SU-DHL-6 (cell line): Measurements from ENCODE around the gene CDK13.

ENCODE experiments used
- H2AFZ ChIP-seq: fragments of 200-600 bp; sonication (generic); 2 replicates; pipeline ENCODE4 v1.6.1; 2014; ENCODE audit warnings: low read depth, mild to moderate bottlenecking, moderate library complexity, mixed read lengths, antibody characterized with exemption, low read length; ENCODE audit not compliant: severe bottlenecking
- H3F3A ChIP-seq: fragments of 200-600 bp; shearing (Covaris generic); 2 replicates; pipeline ENCODE4 v1.6.0; 2016; ENCODE audit warnings: antibody characterized with exemption, mild to moderate bottlenecking; ENCODE audit not compliant: insufficient read depth
- H3K27ac ChIP-seq: fragments of 200-600 bp; sonication (generic); 2 replicates; pipeline ENCODE4 v1.5.1; 2016; ENCODE audit warnings: low read depth, mild to moderate bottlenecking, low read length, moderate library complexity, mixed read lengths
- H3K27me3 ChIP-seq: fragments of 200-600 bp; sonication (generic), shearing (Covaris generic); 2 replicates; pipeline ENCODE4 v1.6.0; 2014; ENCODE audit warnings: mild to moderate bottlenecking, low read length
- H3K36me3 ChIP-seq: fragments of 200-600 bp; sonication (generic); 2 replicates; pipeline ENCODE4 v1.6.1; 2014; ENCODE audit warnings: mild to moderate bottlenecking, low read length, mixed read lengths
- H3K4me2 ChIP-seq: fragments of 300-600, 200-600 bp; shearing (Covaris generic), sonication (generic); 2 replicates; pipeline ENCODE4 v1.6.0; 2014; ENCODE audit warnings: low read length, low read depth, mild to moderate bottlenecking; ENCODE audit not compliant: poor library complexity, severe bottlenecking
- H3K4me3 ChIP-seq: fragments of 200-600 bp; sonication (generic); 2 replicates; pipeline ENCODE4 v1.5.1; 2014; ENCODE audit warnings: antibody characterized with exemption, low read length, mild to moderate bottlenecking, mixed read lengths; ENCODE audit not compliant: insufficient read depth, poor library complexity, severe bottlenecking
- H3K79me2 ChIP-seq: fragments of 200-600 bp; sonication (generic); 2 replicates; pipeline ENCODE4 v1.6.1; 2014; ENCODE audit warnings: mild to moderate bottlenecking, low read length, moderate library complexity; ENCODE audit not compliant: insufficient read depth
- H3K9ac ChIP-seq: fragments of 200-600 bp; sonication (generic); 2 replicates; pipeline ENCODE4 v1.7.0; 2014; ENCODE audit warnings: mild to moderate bottlenecking, low read length
- H3K9me2 ChIP-seq: fragments of 200-600 bp; sonication (generic); replicated peaks from 2 replicates; pipeline ENCODE4 v1.6.1; 2014; ENCODE audit warnings: low read length; ENCODE audit not compliant: insufficient read depth
- H3K9me3 ChIP-seq: fragments of 200-600 bp; sonication (generic); 2 replicates; pipeline ENCODE4 v1.6.1; 2014; ENCODE audit warnings: low read length, mixed read lengths; ENCODE audit not compliant: insufficient read depth
- H4K20me1 ChIP-seq: fragments of 200-600 bp; sonication (generic); 2 replicates; pipeline ENCODE4 v1.6.1; 2014; ENCODE audit warnings: low read depth, mild to moderate bottlenecking, antibody characterized with exemption, low read length, moderate library complexity, mixed read lengths
- EZH2phosphoT487 ChIP-seq: fragments of 200-600 bp; sonication (generic), shearing (Covaris generic); conservative IDR thresholded peaks from 2 replicates; pipeline ENCODE4 v1.6.1; 2018; ENCODE audit warnings: mild to moderate bottlenecking, antibody characterized with exemption, low read length, moderate library complexity, mixed read lengths
- TF ChIP-seq, protein P1 (sequence below): fragments of 200-600 bp; sonication (generic); IDR thresholded peaks from one replicate; pipeline ENCODE4 v1.5.1; 2017; ENCODE audit warnings: antibody characterized with exemption, mild to moderate bottlenecking, low read length, moderate library complexity; ENCODE audit not compliant: insufficient read depth, poor library complexity, severe bottlenecking

Gene CDK13

DNA sequence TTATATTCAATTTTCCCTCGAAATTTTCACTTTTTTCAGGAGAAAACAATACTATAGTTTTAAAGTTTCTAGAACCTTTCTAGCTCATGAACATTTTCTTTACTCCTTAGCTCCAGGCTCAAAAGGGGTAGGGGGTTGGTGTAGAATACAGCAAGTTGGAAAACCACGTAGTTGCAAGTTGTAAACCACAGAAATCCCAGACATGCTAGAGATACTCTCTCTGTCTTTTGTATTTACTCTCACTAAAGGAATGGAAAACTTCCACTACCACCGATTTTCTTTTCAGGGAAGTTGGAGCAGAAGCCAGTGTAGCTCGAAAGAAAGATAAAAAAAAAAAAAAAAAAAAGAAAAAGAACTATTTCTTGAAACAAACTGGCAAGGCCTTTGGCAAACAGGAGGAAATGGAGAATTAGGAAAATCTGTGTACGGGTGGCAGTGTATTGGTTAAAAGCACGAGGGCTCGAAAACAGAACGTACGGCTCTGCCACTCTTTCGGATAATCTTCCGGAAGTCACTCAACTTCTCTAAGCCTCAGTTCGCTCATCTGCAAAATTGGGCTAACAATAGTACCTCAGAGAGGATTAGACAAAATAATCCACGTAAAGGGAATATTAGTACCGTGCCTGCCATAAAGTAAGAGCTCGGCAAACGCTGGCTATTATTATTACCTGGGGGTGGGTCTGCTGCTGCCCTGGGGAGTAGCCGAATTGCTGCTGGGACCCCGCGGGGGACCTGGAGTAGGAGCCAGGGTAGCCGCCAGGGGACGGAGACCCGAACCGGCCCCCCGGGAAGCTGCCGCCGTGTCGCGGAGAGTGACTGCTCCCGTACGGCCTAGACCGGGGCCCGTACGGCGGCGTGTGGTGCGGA lies 183.7 kb downstream of the CDK13 start:
- H4K20me1 ChIP-seq, result peaks cover 16% of the 10 kb centered on the region
- peaks cover 19% of the 10 kb centered on the region for H3K36me3 ChIP-seq
- peak overlapping the region; percentile 98 for H3K9ac ChIP-seq
- H3K27ac ChIP-seq, result peak overlapping the region; percentile 79
- TF ChIP-seq EZH2phosphoT487, result no peak
- TF ChIP-seq, protein P1, sequence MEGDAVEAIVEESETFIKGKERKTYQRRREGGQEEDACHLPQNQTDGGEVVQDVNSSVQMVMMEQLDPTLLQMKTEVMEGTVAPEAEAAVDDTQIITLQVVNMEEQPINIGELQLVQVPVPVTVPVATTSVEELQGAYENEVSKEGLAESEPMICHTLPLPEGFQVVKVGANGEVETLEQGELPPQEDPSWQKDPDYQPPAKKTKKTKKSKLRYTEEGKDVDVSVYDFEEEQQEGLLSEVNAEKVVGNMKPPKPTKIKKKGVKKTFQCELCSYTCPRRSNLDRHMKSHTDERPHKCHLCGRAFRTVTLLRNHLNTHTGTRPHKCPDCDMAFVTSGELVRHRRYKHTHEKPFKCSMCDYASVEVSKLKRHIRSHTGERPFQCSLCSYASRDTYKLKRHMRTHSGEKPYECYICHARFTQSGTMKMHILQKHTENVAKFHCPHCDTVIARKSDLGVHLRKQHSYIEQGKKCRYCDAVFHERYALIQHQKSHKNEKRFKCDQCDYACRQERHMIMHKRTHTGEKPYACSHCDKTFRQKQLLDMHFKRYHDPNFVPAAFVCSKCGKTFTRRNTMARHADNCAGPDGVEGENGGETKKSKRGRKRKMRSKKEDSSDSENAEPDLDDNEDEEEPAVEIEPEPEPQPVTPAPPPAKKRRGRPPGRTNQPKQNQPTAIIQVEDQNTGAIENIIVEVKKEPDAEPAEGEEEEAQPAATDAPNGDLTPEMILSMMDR, result no peak
- peak overlapping the region; percentile 85 for H2AFZ ChIP-seq
- peak overlapping the region; percentile 98 for H3K4me3 ChIP-seq
- no peaks in the 10 kb centered on the region; the same call in 1 of the 2 replicates for H3K9me3 ChIP-seq
- H3K79me2 ChIP-seq, result peaks cover 55% of the 10 kb centered on the region
- no peaks in the 10 kb centered on the region for H3K27me3 ChIP-seq
- no peaks in the 10 kb centered on the region for H3K9me2 ChIP-seq
- no peaks in the 10 kb centered on the region for H3F3A ChIP-seq
- H3K4me2 ChIP-seq, result peak overlapping the region; percentile 94

DNA sequence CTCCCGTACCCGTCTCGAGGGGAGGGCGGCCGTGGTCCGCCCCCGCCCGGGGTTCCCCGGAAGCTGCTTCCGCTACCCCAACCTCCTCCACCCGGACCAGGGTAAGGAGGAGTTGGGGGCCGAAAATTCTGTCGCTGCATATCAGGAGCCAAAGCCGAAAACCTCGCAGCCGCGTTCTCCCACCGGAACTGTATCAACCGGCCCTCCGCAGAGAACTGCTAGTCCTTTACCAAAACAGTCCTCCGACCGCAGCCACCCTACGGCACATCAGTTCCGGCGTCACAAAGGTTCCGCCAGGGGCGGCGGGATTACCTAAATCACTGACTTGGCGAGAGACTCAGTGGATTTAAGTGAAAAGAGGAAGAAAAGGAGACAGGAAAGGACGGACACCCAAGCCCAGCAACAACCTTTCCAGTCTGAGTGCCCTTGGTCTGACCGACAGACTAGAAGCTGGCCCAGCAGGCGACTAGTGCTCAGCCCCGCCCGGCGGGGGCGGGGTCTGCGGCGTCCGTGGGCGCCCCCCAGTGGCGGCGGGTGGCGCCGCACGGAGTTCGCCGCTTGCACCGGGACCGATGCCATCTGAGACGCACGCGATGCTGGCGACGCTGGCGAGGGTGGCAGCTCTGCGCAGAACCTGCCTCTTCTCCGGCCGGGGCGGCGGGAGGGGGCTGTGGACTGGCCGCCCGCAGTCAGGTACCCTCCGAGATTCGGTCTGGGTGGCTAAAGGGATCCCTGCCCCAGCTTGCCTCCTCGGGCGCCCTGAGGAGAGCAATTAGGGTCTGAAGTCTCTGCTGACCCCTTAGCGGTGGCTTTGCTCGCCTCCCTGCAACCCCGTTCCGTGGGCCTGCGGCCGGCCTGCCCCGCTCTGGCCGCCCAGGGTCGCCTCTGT lies 184.6 kb downstream of the CDK13 start, which contains the start of the genes MPLKIP and SUGCT:
TSS of gene MPLKIP (minus strand) at position 195 of the 889 bp plus-strand sequence. CDS start at position 140, 55 bp downstream.
TSS of gene SUGCT (plus strand) at position 578 of the 889 bp plus-strand sequence.
- Histone ChIP-seq H3K9ac (peak within 1 kb of the TSS; percentile 98), H3K27ac (peak within 1 kb of the TSS; percentile 79), H3K36me3 (peaks cover 19% of the 10 kb centered on the region), H3K4me2 (peak within 1 kb of the TSS; percentile 94), H3K79me2 (peaks cover 47% of the 10 kb centered on the region), H3K9me2 (no peaks in the 10 kb centered on the region), H3F3A (no peaks in the 10 kb centered on the region), H4K20me1 (peaks cover 16% of the 10 kb centered on the region), H2AFZ (peak within 1 kb of the TSS; percentile 85), H3K4me3 (peak within 1 kb of the TSS; percentile 98), H3K9me3 (no peaks in the 10 kb centered on the region; the same call in 1 of the 2 replicates), H3K27me3 (no peaks in the 10 kb centered on the region)
- no peak for TF ChIP-seq EZH2phosphoT487
- TF ChIP-seq, protein P1, result peak; percentile 98

DNA sequence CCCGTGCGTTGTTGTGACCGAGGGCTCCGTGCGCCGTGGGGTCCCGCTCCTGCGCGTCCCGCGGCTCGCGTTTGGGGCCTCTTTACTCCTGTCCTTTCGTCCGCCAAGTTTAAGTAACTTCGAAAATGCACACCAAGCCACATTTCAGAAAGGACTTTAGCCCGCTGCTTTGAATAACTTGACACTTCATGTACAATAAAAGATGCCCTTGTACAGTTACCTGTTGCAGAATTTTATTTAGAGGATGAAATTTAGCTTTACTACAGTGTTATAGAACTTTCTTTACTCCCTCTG lies 185.2 kb downstream of the CDK13 start:
- Histone ChIP-seq H3K27ac (no peak overlapping the region), H3K9me3 (no peaks in the 10 kb centered on the region; the same call in 1 of the 2 replicates), H3K9me2 (no peaks in the 10 kb centered on the region), H3F3A (no peaks in the 10 kb centered on the region), H3K4me3 (peak overlapping the region; percentile 98), H3K9ac (no peak overlapping the region), H3K36me3 (peaks cover 16% of the 10 kb centered on the region), H2AFZ (peak overlapping the region; percentile 85), H3K27me3 (no peaks in the 10 kb centered on the region), H4K20me1 (peaks cover 16% of the 10 kb centered on the region), H3K4me2 (peak overlapping the region; percentile 94), H3K79me2 (peaks cover 42% of the 10 kb centered on the region)
- TF ChIP-seq, protein P1, result no peak
- TF ChIP-seq EZH2phosphoT487, result no peak
